ENCODE results near the gene RRP12.

GRCh38 chr10:97334370-97335175 lies 66.6 kb downstream of the RRP12 start, which contains the start of gene FRAT2:
- TF ChIP-seq CTCF (IDR thresholded peaks at IDR 0.05; ENCODE audit: low read length) (no peak), EZH2 (IDR thresholded peaks at IDR 0.05; ENCODE audit: borderline replicate concordance, low read length) (no peak)

Data from OCI-LY1 (cell line).